Measurements from ENCODE around the gene SLC1A7. TPM values are rescaled to one million over a fixed set of nuclear protein-coding genes. Genes with fewer than 3 reads are reported as not detected.

Gene SLC1A7
- total and polyA plus RNA-seq, 9 donors, result 0.20 to 0.52 (median 0.42) TPM; not detected in 1

DNA sequence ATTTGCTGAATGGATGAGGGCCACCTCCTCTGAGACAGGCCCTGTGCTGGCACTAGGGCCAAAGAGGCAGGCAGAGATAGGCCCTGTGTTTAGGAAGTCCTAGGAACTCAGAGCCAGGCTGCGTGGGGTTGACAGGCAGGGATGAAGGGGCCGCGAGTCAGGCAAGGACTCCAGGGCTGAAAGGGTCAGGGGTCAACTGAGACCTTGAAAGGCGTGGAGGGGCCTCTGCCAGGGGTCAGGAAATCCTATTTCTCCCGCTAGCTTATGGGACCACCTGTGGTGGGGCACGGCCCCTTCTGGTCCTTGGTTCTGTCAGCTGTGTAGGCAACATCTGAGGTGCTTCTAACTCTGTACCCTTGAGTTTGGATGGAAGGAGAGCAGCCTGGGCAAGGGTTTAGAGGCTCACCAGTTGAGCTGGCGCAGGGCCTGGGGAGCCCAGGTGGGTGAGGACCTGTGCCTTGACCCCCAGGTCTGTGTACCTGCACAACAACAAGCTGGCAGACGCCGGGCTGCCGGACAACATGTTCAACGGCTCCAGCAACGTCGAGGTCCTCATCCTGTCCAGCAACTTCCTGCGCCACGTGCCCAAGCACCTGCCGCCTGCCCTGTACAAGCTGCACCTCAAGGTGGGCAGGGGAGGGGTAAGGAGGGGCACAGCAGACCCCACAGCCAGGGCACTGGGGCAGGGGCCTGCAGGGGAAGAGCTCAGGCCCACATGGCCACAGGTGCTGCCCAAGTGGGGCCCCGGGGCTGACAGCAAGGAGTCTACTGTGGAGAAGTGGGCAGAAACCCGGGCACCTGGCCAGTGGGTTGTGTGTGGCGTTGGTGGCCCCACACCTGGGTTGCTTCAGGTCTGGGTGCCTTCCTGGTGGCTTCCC, 65.5 kb downstream of the SLC1A7 start:
- WGBS (ENCODE audit: insufficient coverage), result 88% methylated on average over 17 of the region's 19 CpGs
- no peaks in the 10 kb centered on the region for H3K9me3 ChIP-seq (replicated peaks; ENCODE audit: control insufficient read depth, low read depth, low read length)
- peaks cover 12% of the 10 kb centered on the region for H3K4me1 ChIP-seq (ENCODE audit: control insufficient read depth, insufficient read depth, low read length)
- H3K27ac ChIP-seq (ENCODE audit: low read length), result no peak overlapping the region
- no peaks in the 10 kb centered on the region for H3K36me3 ChIP-seq (ENCODE audit: control insufficient read depth, insufficient read depth, low read length)
- no peak overlapping the region for H3K4me3 ChIP-seq (ENCODE audit: low read length)
- H3K27me3 ChIP-seq (ENCODE audit: control insufficient read depth, insufficient read depth, low read length), result no peaks in the 10 kb centered on the region
- DNase-seq, result no peak

DNA sequence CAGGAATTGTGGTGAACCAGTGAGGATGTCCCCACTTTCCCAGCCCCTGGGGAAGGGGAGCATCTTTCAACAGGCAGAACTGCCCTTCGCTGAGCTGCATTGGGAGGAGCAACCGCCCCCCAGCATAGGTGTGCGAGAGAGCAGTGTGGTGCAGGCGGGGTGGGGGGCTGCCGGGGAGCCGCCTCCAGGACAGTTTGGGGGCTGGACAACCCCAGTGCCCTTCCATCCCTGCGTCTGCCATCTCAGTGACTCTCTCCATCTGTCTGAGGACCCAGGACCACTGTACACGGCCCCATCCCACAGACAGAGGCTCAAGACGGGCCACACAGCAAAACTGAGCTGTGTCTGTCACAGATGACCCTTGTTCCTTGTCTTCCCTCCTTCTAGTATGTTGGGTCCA, 66.3 kb downstream of the SLC1A7 start:
- Histone ChIP-seq H3K9me3 (replicated peaks; ENCODE audit: control insufficient read depth, low read depth, low read length) (no peaks in the 10 kb centered on the region), H3K4me1 (ENCODE audit: control insufficient read depth, insufficient read depth, low read length) (peaks cover 12% of the 10 kb centered on the region), H3K4me3 (ENCODE audit: low read length) (no peak overlapping the region), H3K36me3 (ENCODE audit: control insufficient read depth, insufficient read depth, low read length) (peaks cover under 1% of the 10 kb centered on the region), H3K27ac (ENCODE audit: low read length) (no peak overlapping the region), H3K27me3 (ENCODE audit: control insufficient read depth, insufficient read depth, low read length) (no peaks in the 10 kb centered on the region)
- DNase-seq, result no peak
- WGBS (ENCODE audit: insufficient coverage), result 94% methylated on average over 9 of the region's 9 CpGs

DNA sequence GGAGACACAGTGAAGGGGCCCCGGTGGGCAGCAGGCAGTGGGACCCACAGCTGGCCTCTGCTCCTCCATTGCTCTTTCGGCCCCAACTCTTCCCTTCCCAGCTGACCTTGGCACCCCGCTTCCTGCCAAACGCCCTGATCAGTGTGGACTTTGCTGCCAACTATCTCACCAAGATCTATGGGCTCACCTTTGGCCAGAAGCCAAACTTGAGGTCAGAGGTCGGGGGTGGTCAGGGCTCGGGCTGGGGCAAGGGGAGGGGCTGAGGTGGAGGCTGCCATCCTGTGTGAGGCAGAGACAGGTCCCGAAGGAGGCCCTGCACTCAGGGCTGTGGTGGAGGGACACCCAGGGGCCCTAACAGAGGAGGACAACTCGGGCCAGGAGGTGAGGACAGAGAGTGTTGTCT, 66.7 kb downstream of the SLC1A7 start:
- H3K36me3 ChIP-seq (ENCODE audit: control insufficient read depth, insufficient read depth, low read length), result peaks cover 2% of the 10 kb centered on the region
- 73% methylated on average over 6 of the region's 8 CpGs for WGBS (ENCODE audit: insufficient coverage)
- no peaks in the 10 kb centered on the region for H3K27me3 ChIP-seq (ENCODE audit: control insufficient read depth, insufficient read depth, low read length)
- no peaks in the 10 kb centered on the region for H3K9me3 ChIP-seq (replicated peaks; ENCODE audit: control insufficient read depth, low read depth, low read length)
- DNase-seq, result no peak
- H3K27ac ChIP-seq (ENCODE audit: low read length), result no peak overlapping the region
- H3K4me3 ChIP-seq (ENCODE audit: low read length), result no peak overlapping the region
- H3K4me1 ChIP-seq (ENCODE audit: control insufficient read depth, insufficient read depth, low read length), result peaks cover 14% of the 10 kb centered on the region

DNA sequence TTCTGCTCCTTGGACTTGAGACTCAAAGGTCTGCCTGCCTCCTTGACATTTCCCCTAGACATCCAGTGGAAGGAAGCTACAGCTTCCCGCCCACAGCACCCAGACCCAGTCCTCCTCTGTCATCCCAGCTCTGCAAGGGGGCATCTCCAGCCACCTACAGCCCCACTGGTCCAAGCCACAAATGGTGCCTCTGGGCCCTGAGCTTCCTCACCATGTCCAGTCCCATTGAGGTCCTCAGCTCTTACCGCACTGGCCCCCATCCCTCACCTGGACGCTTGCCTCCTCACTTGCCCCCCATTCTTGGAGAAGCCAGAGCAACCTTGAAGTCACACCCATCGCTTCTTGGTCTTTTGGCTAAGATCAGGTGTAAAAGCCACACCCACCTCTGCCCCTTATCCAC, 67.2 kb downstream of the SLC1A7 start:
- Histone ChIP-seq H3K9me3 (replicated peaks; ENCODE audit: control insufficient read depth, low read depth, low read length) (no peaks in the 10 kb centered on the region), H3K4me1 (ENCODE audit: control insufficient read depth, insufficient read depth, low read length) (peaks cover 14% of the 10 kb centered on the region), H3K4me3 (ENCODE audit: low read length) (no peak overlapping the region), H3K36me3 (ENCODE audit: control insufficient read depth, insufficient read depth, low read length) (peaks cover 2% of the 10 kb centered on the region), H3K27ac (ENCODE audit: low read length) (no peak overlapping the region), H3K27me3 (ENCODE audit: control insufficient read depth, insufficient read depth, low read length) (no peaks in the 10 kb centered on the region)
- 97% methylated on average over 4 of the region's 4 CpGs for WGBS (ENCODE audit: insufficient coverage)
- DNase-seq, result no peak

DNA sequence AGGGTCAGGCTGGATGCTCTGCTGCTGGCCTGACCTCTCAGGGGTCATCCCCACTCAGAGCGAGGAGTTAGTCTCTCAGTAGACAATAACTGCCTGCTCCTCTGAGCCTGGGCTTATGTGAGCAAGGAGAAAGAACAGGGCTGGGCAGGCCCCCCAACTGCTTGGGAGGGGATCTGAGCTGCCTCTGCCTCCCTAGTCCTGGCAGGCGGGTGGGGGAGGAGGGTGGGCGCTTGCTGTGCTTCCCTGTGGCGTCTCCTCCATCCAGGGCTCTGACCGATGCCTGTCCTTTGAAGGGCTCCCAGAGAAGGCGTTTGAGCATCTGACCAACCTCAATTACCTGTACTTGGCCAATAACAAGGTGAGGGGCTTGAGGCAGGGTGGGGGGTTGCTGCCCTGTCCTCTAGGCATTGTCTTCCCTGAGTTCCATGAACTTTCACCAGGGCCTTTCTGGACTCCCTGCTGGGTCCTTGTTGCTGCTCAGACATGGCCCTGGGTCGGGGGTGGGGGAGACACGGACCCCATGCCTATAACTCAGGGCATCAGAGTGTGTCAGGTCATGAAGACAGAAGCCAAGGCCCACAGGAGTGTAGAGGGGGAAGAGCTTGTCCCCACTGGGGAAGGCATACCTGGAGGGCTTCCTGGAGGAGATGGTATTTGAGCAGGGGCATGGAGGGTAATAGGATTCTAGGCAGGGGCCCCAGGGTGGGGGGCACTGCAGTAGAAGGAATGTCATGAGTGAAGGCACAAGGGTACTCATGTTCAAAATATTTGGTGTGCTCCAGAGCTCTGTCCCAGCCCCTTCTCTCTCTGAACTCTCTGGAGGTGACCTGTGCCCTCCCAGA, 67.9 kb downstream of the SLC1A7 start:
- Histone ChIP-seq H3K27ac (ENCODE audit: low read length) (no peak overlapping the region), H3K36me3 (ENCODE audit: control insufficient read depth, insufficient read depth, low read length) (peaks cover 2% of the 10 kb centered on the region), H3K4me3 (ENCODE audit: low read length) (no peak overlapping the region), H3K9me3 (replicated peaks; ENCODE audit: control insufficient read depth, low read depth, low read length) (no peaks in the 10 kb centered on the region), H3K27me3 (ENCODE audit: control insufficient read depth, insufficient read depth, low read length) (no peaks in the 10 kb centered on the region), H3K4me1 (ENCODE audit: control insufficient read depth, insufficient read depth, low read length) (peaks cover 14% of the 10 kb centered on the region)
- DNase-seq, result no peak
- WGBS (ENCODE audit: insufficient coverage), result 72% methylated on average over 3 of the region's 8 CpGs

DNA sequence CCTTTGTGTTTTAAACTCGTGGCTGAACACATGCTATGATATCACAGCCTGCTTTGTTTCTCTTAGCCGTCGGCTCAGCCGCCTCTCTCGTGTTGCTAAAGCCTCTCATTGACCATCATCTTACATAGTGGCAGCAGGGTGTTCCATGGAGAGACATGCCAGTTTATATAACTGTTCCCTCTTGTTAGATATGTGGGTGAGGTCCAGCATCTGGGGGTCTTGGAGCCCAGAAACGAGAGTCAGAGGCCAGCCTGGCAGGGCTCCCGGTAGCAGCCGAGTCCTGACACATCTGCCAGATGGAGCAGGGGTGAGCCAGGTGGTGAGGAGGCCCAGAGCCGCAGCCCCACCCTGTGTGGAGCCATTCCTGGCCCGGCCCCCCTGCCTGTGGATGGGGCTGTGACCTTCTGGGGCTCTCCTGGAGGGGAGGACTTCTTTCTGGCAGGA, 68.5 kb downstream of the SLC1A7 start:
- H3K4me3 ChIP-seq (ENCODE audit: low read length), result no peak overlapping the region
- H3K9me3 ChIP-seq (replicated peaks; ENCODE audit: control insufficient read depth, low read depth, low read length), result no peaks in the 10 kb centered on the region
- peaks cover 2% of the 10 kb centered on the region for H3K36me3 ChIP-seq (ENCODE audit: control insufficient read depth, insufficient read depth, low read length)
- DNase-seq, result peak; percentile 48
- H3K27me3 ChIP-seq (ENCODE audit: control insufficient read depth, insufficient read depth, low read length), result no peaks in the 10 kb centered on the region
- peaks cover 14% of the 10 kb centered on the region for H3K4me1 ChIP-seq (ENCODE audit: control insufficient read depth, insufficient read depth, low read length)
- 31% methylated on average over 6 of the region's 10 CpGs for WGBS (ENCODE audit: insufficient coverage)
- peak overlapping the region; percentile 35 for H3K27ac ChIP-seq (ENCODE audit: low read length)

DNA sequence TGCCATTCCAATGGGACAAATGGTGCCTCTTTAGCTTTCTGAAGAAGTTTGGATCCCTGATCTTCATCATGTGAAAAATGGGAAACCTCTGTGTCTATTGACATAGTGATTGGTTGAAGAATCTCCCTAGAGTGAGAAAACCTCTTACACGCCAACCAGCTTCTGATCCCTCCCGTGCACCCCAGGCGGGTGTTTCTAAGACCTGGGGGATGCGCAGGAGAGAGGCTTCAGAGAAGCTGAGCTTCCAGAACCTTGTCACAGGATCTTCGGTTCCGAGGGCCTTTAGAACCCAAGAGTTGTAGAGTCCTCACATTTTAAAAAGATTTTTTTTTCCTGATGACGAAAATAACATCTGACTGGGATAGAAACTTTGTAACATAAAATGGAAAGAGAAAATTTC, 69.2 kb downstream of the SLC1A7 start:
- 95% methylated on average over 4 of the region's 7 CpGs for WGBS (ENCODE audit: insufficient coverage)

DNA sequence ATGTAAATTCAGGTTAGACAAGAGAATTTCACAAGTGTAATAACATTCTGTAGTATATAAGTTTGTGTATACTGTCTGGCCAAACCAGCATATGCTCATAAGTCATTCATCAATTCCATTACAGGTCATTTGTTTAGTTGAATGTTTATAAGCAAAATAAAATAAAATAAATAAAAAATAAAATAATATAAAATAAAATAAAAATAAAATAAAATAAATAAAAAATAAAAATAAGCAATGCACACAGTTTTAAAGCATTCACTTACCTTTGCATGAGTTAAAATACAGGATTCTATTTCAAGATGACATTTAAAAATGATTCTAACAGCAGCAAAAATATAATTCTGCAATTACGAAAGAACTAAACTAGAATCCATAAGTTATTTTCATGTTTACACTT, 70.5 kb downstream of the SLC1A7 start:
- no peak for DNase-seq
- Histone ChIP-seq H3K4me3 (ENCODE audit: low read length) (no peak overlapping the region), H3K9me3 (replicated peaks; ENCODE audit: control insufficient read depth, low read depth, low read length) (no peaks in the 10 kb centered on the region), H3K4me1 (ENCODE audit: control insufficient read depth, insufficient read depth, low read length) (peaks cover 18% of the 10 kb centered on the region), H3K27ac (ENCODE audit: low read length) (no peak overlapping the region), H3K27me3 (ENCODE audit: control insufficient read depth, insufficient read depth, low read length) (no peaks in the 10 kb centered on the region), H3K36me3 (ENCODE audit: control insufficient read depth, insufficient read depth, low read length) (peaks cover 2% of the 10 kb centered on the region)
- WGBS (ENCODE audit: insufficient coverage), result no CpG with 5 or more reads among the region's 1 CpG

More for the DNA sequence above, 69.2 kb downstream of the SLC1A7 start:
- peak overlapping the region; percentile 25 for H3K27ac ChIP-seq (ENCODE audit: low read length)
- no peak for DNase-seq
- H3K4me1 ChIP-seq (ENCODE audit: control insufficient read depth, insufficient read depth, low read length), result peaks cover 14% of the 10 kb centered on the region
- peaks cover 2% of the 10 kb centered on the region for H3K36me3 ChIP-seq (ENCODE audit: control insufficient read depth, insufficient read depth, low read length)
- H3K9me3 ChIP-seq (replicated peaks; ENCODE audit: control insufficient read depth, low read depth, low read length), result no peaks in the 10 kb centered on the region
- H3K4me3 ChIP-seq (ENCODE audit: low read length), result no peak overlapping the region
- H3K27me3 ChIP-seq (ENCODE audit: control insufficient read depth, insufficient read depth, low read length), result no peaks in the 10 kb centered on the region

DNA sequence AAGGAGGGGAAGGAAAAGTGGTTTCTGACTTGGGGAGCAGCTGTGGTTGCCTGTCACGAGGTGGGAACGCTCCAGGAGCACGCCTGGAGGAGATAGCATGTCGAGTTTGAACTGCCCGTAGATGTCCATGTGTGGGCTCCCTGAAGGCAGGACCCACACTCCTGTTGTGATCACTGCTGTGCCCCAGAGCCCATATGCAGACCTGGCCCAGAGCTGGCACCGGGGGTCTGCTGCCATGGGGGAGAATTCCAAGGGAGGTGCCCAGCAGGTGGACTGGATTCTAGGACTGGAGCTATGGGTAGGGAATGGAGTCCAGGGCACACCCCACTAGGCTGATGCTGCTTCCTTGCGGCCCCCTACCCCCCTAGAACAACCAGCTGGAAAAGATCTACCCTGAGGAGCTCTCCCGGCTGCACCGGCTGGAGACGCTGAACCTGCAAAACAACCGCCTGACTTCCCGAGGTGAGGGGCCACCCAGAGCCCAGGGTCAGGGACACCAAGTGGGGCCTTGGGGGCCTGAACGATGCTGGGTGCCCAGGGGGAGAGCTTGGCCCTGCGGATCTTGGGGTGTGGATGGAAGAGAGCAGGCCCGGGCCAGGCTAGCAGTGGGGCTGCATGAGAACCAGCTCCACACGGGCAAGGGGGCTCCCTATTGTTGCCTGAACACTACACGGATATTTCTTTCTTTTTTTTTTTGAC, 71.1 kb downstream of the SLC1A7 start:
- Histone ChIP-seq H3K4me1 (ENCODE audit: control insufficient read depth, insufficient read depth, low read length) (peaks cover 24% of the 10 kb centered on the region), H3K4me3 (ENCODE audit: low read length) (no peak overlapping the region), H3K9me3 (replicated peaks; ENCODE audit: control insufficient read depth, low read depth, low read length) (no peaks in the 10 kb centered on the region), H3K27me3 (ENCODE audit: control insufficient read depth, insufficient read depth, low read length) (no peaks in the 10 kb centered on the region), H3K27ac (ENCODE audit: low read length) (no peak overlapping the region), H3K36me3 (ENCODE audit: control insufficient read depth, insufficient read depth, low read length) (peaks cover 2% of the 10 kb centered on the region)
- no peak for DNase-seq
- 73% methylated on average over 11 of the region's 17 CpGs for WGBS (ENCODE audit: insufficient coverage)

DNA sequence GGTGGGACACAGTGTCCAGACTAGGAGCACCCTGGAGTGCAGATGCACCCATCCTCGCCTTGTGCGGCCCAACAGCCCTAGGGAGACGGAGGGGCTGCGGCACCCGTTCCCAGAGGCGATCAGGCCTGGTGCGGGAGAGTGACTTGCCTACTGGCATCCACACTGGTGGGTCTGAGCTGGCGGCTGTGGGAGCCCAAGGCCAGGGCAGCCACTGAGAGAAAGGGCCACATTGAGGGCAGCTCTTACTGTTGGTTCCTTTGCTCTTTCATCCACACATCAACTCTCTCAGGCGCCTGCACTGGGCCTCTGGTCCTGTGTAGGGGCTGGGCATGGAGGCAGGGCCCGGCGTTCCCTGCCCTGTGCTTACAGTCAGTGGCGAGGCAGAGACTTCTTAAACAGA, 71.8 kb downstream of the SLC1A7 start:
- peaks cover 24% of the 10 kb centered on the region for H3K4me1 ChIP-seq (ENCODE audit: control insufficient read depth, insufficient read depth, low read length)
- no peak for DNase-seq

More for the DNA sequence above, 71.8 kb downstream of the SLC1A7 start:
- Histone ChIP-seq H3K27ac (ENCODE audit: low read length) (no peak overlapping the region), H3K9me3 (replicated peaks; ENCODE audit: control insufficient read depth, low read depth, low read length) (no peaks in the 10 kb centered on the region), H3K36me3 (ENCODE audit: control insufficient read depth, insufficient read depth, low read length) (peaks cover 2% of the 10 kb centered on the region), H3K27me3 (ENCODE audit: control insufficient read depth, insufficient read depth, low read length) (no peaks in the 10 kb centered on the region), H3K4me3 (ENCODE audit: low read length) (no peak overlapping the region)
- WGBS (ENCODE audit: insufficient coverage), result 99% methylated on average over 7 of the region's 12 CpGs

Data from muscle of leg (tissue), 11 donors.